Mesenchymal stem cell (in vitro differentiated cells and primary cell): ENCODE results near the gene TTLL12.
A peak's percentile ranks its signal among the peaks of the same experiment; 100 is the strongest.

ENCODE experiments used
- DNase-seq: peaks from one replicate; pipeline ENCODE4 v3.0.0-alpha.2; 2013
- H2AFZ ChIP-seq: one replicate; pipeline ENCODE4 v1.6.1; 2013; ENCODE audit warnings: low read depth, mild to moderate bottlenecking, control low read depth, inconsistent platforms, low read length, moderate library complexity
- H2AK5ac ChIP-seq: 2 replicates; pipeline ENCODE4 v1.6.1; 2013; ENCODE audit warnings: low read length, moderate library complexity, mild to moderate bottlenecking, inconsistent platforms; ENCODE audit not compliant: severe bottlenecking
- H2BK120ac ChIP-seq: one replicate; pipeline ENCODE4 v1.6.1; 2013; ENCODE audit warnings: low read depth, mild to moderate bottlenecking, inconsistent platforms, low read length, moderate library complexity
- H2BK12ac ChIP-seq, 2 experiments: one replicate each; pipeline ENCODE4 v1.6.1; 2013; ENCODE audit warnings: inconsistent platforms in 2 of 2, low read length in 2 of 2, mild to moderate bottlenecking in 2 of 2, moderate library complexity in 2 of 2, control low read depth in 1 of 2
- H2BK15ac ChIP-seq: one replicate; pipeline ENCODE4 v1.6.1; 2013; ENCODE audit warnings: mild to moderate bottlenecking, low read depth, inconsistent platforms; ENCODE audit not compliant: poor library complexity, severe bottlenecking
- H2BK5ac ChIP-seq: 2 replicates; pipeline ENCODE4 v1.6.1; 2013; ENCODE audit warnings: low read depth, mild to moderate bottlenecking, low read length, control low read depth, inconsistent platforms; ENCODE audit not compliant: poor library complexity, severe bottlenecking
- H3K14ac ChIP-seq, 2 experiments: one replicate each; pipeline ENCODE4 v1.6.1; 2013; ENCODE audit warnings: inconsistent platforms in 2 of 2, low read length in 2 of 2, control low read depth in 1 of 2, mild to moderate bottlenecking in 1 of 2, moderate library complexity in 1 of 2
- H3K18ac ChIP-seq, 2 experiments: one replicate each; pipeline ENCODE4 v1.6.1; 2013; ENCODE audit warnings: inconsistent platforms in 2 of 2, low read length in 2 of 2, control low read depth in 1 of 2, low read depth in 1 of 2, mild to moderate bottlenecking in 1 of 2
- H3K23ac ChIP-seq, 2 experiments: one replicate each; pipeline ENCODE4 v1.6.1; 2013; ENCODE audit warnings: inconsistent platforms in 2 of 2, low read length in 2 of 2, mild to moderate bottlenecking in 2 of 2, moderate library complexity in 2 of 2, control low read depth in 1 of 2
- H3K27ac ChIP-seq: 2 replicates; pipeline ENCODE4 v1.5.1; 2013; ENCODE audit warnings: mild to moderate bottlenecking, moderate library complexity, low read length, control low read depth, inconsistent platforms; ENCODE audit not compliant: poor library complexity, severe bottlenecking
- H3K27me3 ChIP-seq, 2 experiments: 2 replicates each; pipeline versions ENCODE4 v1.6.1 to v1.7.0; 2013; ENCODE audit warnings: low read length in 2 of 2, mild to moderate bottlenecking in 2 of 2, moderate library complexity in 2 of 2, control low read depth in 1 of 2, inconsistent platforms in 1 of 2; ENCODE audit not compliant: control insufficient read depth in 1 of 2, insufficient read depth in 1 of 2
- H3K36me3 ChIP-seq, 2 experiments: 2 replicates each; pipeline versions ENCODE4 v1.6.1 to v1.7.0; 2013; ENCODE audit warnings: low read length in 2 of 2, control low read depth in 1 of 2, inconsistent platforms in 1 of 2, low read depth in 1 of 2, mild to moderate bottlenecking in 1 of 2; ENCODE audit not compliant: insufficient read depth in 2 of 2, control insufficient read depth in 1 of 2
- H3K4ac ChIP-seq, 2 experiments: one replicate each; pipeline ENCODE4 v1.6.1; 2013; ENCODE audit warnings: inconsistent platforms in 2 of 2, low read length in 2 of 2, mild to moderate bottlenecking in 2 of 2, moderate library complexity in 2 of 2, control low read depth in 1 of 2, low read depth in 1 of 2
- H3K4me1 ChIP-seq: 2 replicates; pipeline ENCODE4 v1.6.1; 2013; ENCODE audit warnings: low read depth, low read length, control low read depth; ENCODE audit not compliant: control insufficient read depth, insufficient read depth
- H3K4me2 ChIP-seq: 2 replicates; pipeline ENCODE4 v1.6.1; 2013; ENCODE audit warnings: low read length, mild to moderate bottlenecking, inconsistent platforms; ENCODE audit not compliant: poor library complexity, severe bottlenecking
- H3K4me3 ChIP-seq, 2 experiments: 2 replicates each; pipeline versions ENCODE4 v1.5.1 to v1.7.0; 2013; ENCODE audit warnings: low read length in 2 of 2, mild to moderate bottlenecking in 2 of 2, control low read depth in 1 of 2, low read depth in 1 of 2; ENCODE audit not compliant: insufficient read depth in 1 of 2
- H3K79me1 ChIP-seq: replicated peaks from 2 replicates; pipeline ENCODE4 v1.6.1; 2013; ENCODE audit warnings: mild to moderate bottlenecking, control low read depth, low read length, inconsistent platforms; ENCODE audit not compliant: poor library complexity, severe bottlenecking
- H3K9ac ChIP-seq: 2 replicates; pipeline ENCODE4 v1.7.0; 2013; ENCODE audit warnings: mild to moderate bottlenecking, low read length, moderate library complexity
- H3K9me3 ChIP-seq: 2 replicates; pipeline ENCODE4 v1.7.0; 2013; ENCODE audit warnings: mild to moderate bottlenecking, low read length; ENCODE audit not compliant: control insufficient read depth
- H4K8ac ChIP-seq: one replicate; pipeline ENCODE4 v1.6.1; 2013; ENCODE audit warnings: inconsistent platforms, mild to moderate bottlenecking, low read length, moderate library complexity
- H4K91ac ChIP-seq: one replicate; pipeline ENCODE4 v1.6.1; 2013; ENCODE audit warnings: mild to moderate bottlenecking, low read length, inconsistent platforms
- WGBS: methylation state at CpG from one replicate; pipeline ENCODE4 v1.1.7; 2013; ENCODE audit warnings: mixed read lengths; 5-methylcytosine and 5-hydroxymethylcytosine counted together

The TTLL12 gene

GRCh38 chr22:43169310-43170130, 17.4 kb downstream of the TTLL12 start:
- Histone ChIP-seq H3K4ac (no peak overlapping the region), H4K8ac (no peak overlapping the region), H3K27ac (no peak overlapping the region), H3K9me3 (no peaks in the 10 kb centered on the region), H2BK120ac (no peak overlapping the region), H3K27me3 (no peaks in the 10 kb centered on the region), H3K36me3 (peaks cover 55 to 80% of the 10 kb centered on the region in 2 experiments), H2AFZ (no peak overlapping the region), H2BK5ac (no peak overlapping the region), H2BK15ac (no peak overlapping the region), H3K4me2 (no peak overlapping the region), H2BK12ac (no peak overlapping the region), H3K79me1 (peaks cover 5% of the 10 kb centered on the region), H3K18ac (no peak overlapping the region), H3K23ac (no peak overlapping the region), H3K14ac (no peak overlapping the region), H3K4me1 (peaks cover 28% of the 10 kb centered on the region), H4K91ac (no peak overlapping the region), H3K4me3 (no peak overlapping the region), H2AK5ac (peak overlapping the region; percentile 41), H3K9ac (no peak overlapping the region)
- WGBS: 96% methylated on average over 22 of the region's 23 CpGs
- no peak for DNase-seq

- Histone ChIP-seq H3K18ac (no peak overlapping the region), H3K4me3 (no peak overlapping the region), H3K27me3 (no peaks in the 10 kb centered on the region), H3K9me3 (no peaks in the 10 kb centered on the region), H3K9ac (peak overlapping the region; percentile 29), H3K27ac (peak overlapping the region; percentile 44), H4K8ac (no peak overlapping the region), H2BK15ac (peak overlapping the region; percentile 32), H2AFZ (no peak overlapping the region), H3K4me1 (peaks cover 25% of the 10 kb centered on the region), H2AK5ac (peak overlapping the region; percentile 41), H3K23ac (no peak overlapping the region), H2BK120ac (no peak overlapping the region), H2BK12ac (no peak overlapping the region), H3K36me3 (peaks cover 46 to 79% of the 10 kb centered on the region in 2 experiments), H3K4ac (no peak overlapping the region), H3K4me2 (no peak overlapping the region), H3K14ac (no peak overlapping the region), H4K91ac (peak overlapping the region; percentile 11), H2BK5ac (no peak overlapping the region), H3K79me1 (peaks cover 5% of the 10 kb centered on the region)
- 93% methylated on average over 25 of the region's 25 CpGs for WGBS
- peak; percentile 60 for DNase-seq
Observed at GRCh38 chr22:43168471-43169309, 18.2 kb downstream of the TTLL12 start.

- H2AK5ac ChIP-seq: no peak overlapping the region
- no peak overlapping the region for H2AFZ ChIP-seq
- H3K27me3 ChIP-seq: no peaks in the 10 kb centered on the region
- no peak overlapping the region for H3K18ac ChIP-seq
- no peak overlapping the region for H2BK5ac ChIP-seq
- H3K4me2 ChIP-seq: no peak overlapping the region
- no peak overlapping the region for H3K14ac ChIP-seq
- no peak overlapping the region for H3K4me3 ChIP-seq
- H3K4ac ChIP-seq: no peak overlapping the region
- no peak overlapping the region for H2BK15ac ChIP-seq
- no peak for DNase-seq
- H3K9ac ChIP-seq: no peak overlapping the region
- 97% methylated on average over 19 of the region's 19 CpGs for WGBS
- no peak overlapping the region for H2BK12ac ChIP-seq
- no peak overlapping the region for H2BK120ac ChIP-seq
- no peak overlapping the region for H4K91ac ChIP-seq
- no peak overlapping the region for H4K8ac ChIP-seq
- no peak overlapping the region for H3K23ac ChIP-seq
- no peak overlapping the region for H3K27ac ChIP-seq
- peaks cover 44 to 82% of the 10 kb centered on the region in 2 experiments for H3K36me3 ChIP-seq
- peaks cover 5% of the 10 kb centered on the region for H3K79me1 ChIP-seq
- H3K9me3 ChIP-seq: no peaks in the 10 kb centered on the region
- peaks cover 25% of the 10 kb centered on the region for H3K4me1 ChIP-seq
Observed at GRCh38 chr22:43167001-43167589, 19.8 kb downstream of the TTLL12 start.
